G401 (cell line): Measurements from ENCODE around the gene PLET1. TPM values are rescaled to one million over a fixed set of nuclear protein-coding genes. Genes with fewer than 3 reads are reported as not detected.

Experiments
- DNase-seq: peaks from one replicate; pipeline ENCODE4 v3.0.0-alpha.2; 2015; ENCODE audit warnings: low spot score
- in situ Hi-C: cut with HindIII; loops from 2 replicates; pipeline ENCODE4 v1.10.0; 2016; ENCODE audit warnings: low sequenced_read_pairs, mixed read lengths
- total RNA-seq: library from RNA; depleted of rRNA; stranded (reverse); fragments of >200 nt; shearing (Covaris generic); gene quantifications from 2 replicates; pipeline ENCODE4 v1.2.3, GENCODE V29; 2014

PLET1 gene
- total RNA-seq, 1 experiment from 2014 or later = not detected

- DNase-seq = peak; percentile 47
- in situ Hi-C loops = no loop called here
These were observed 29.2 kb upstream of the PLET1 start for GRCh38 chr11:112289588-112290492.

GRCh38 chr11:112288021-112288420 lies 27.4 kb upstream of the PLET1 start:
- DNase-seq = no peak
- in situ Hi-C loops = no loop called here

- in situ Hi-C loops = no loop called here
- DNase-seq = no peak
These were observed 25.2 kb upstream of the PLET1 start for GRCh38 chr11:112285841-112286311.

GRCh38 chr11:112281726-112282125 lies 21.1 kb upstream of the PLET1 start:
- no peak for DNase-seq
- in situ Hi-C loops = no loop called here

- DNase-seq = peak; percentile 89
- in situ Hi-C loops = no loop called here
These were observed 19.8 kb upstream of the PLET1 start for GRCh38 chr11:112280268-112281126.

GRCh38 chr11:112279901-112280267 lies 19.2 kb upstream of the PLET1 start:
- DNase-seq = peak; percentile 65
- in situ Hi-C loops = no loop called here

GRCh38 chr11:112278803-112279202 lies 18.1 kb upstream of the PLET1 start:
- DNase-seq = no peak
- in situ Hi-C loops = no loop called here

- no peak for DNase-seq
- in situ Hi-C loops = no loop called here
These were observed 17.3 kb upstream of the PLET1 start for GRCh38 chr11:112277941-112278340.

- in situ Hi-C loops = no loop called here
- DNase-seq = no peak
These were observed 16.4 kb upstream of the PLET1 start for GRCh38 chr11:112277029-112277428.

GRCh38 chr11:112274007-112274783 lies 13.5 kb upstream of the PLET1 start:
- DNase-seq = no peak
- in situ Hi-C loops = no loop called here

GRCh38 chr11:112273066-112273465 lies 12.4 kb upstream of the PLET1 start:
- DNase-seq = no peak
- in situ Hi-C loops = no loop called here

GRCh38 chr11:112271242-112271641 lies 10.6 kb upstream of the PLET1 start:
- in situ Hi-C loops = no loop called here
- DNase-seq = no peak

- DNase-seq = no peak
- in situ Hi-C loops = no loop called here
These were observed 10.0 kb upstream of the PLET1 start for GRCh38 chr11:112270551-112271180.

GRCh38 chr11:112269139-112269538 lies 8.5 kb upstream of the PLET1 start:
- DNase-seq = no peak
- in situ Hi-C loops = no loop called here

- no peak for DNase-seq
- in situ Hi-C loops = no loop called here
These were observed 7.7 kb upstream of the PLET1 start for GRCh38 chr11:112268406-112268805.

- DNase-seq = no peak
- in situ Hi-C loops = no loop called here
These were observed 6.5 kb upstream of the PLET1 start for GRCh38 chr11:112267188-112267591.

- in situ Hi-C loops = no loop called here
These were observed 5.7 kb upstream of the PLET1 start for GRCh38 chr11:112266410-112266778.

GRCh38 chr11:112265659-112266409 lies 5.2 kb upstream of the PLET1 start:
- in situ Hi-C loops = no loop called here
- DNase-seq = no peak

More at GRCh38 chr11:112266410-112266778, 5.7 kb upstream of the PLET1 start:
- DNase-seq = no peak
